Measurements from ENCODE around the gene PARP6.

- TF ChIP-seq CTCF (IDR thresholded peaks at IDR 0.05; ENCODE audit: low read length), result no peak
- TF ChIP-seq EZH2 (IDR thresholded peaks at IDR 0.05; ENCODE audit: borderline replicate concordance, low read length), result no peak
Measured at GRCh38 chr15:72280751-72281150, 8.4 kb upstream of the PARP6 start.

Measured in OCI-LY1 (cell line).